Measurements from ENCODE around the gene RAD52.
"Not testable (repeated sequence)": the region's sequence is repeated elsewhere in the genome, so short reads cannot be mapped to it uniquely, and the experiment has no call there.

The RAD52 gene

GRCh38 chr12:944211-944610, 5.3 kb downstream of the RAD52 start:
- DNase-seq, result no peak
- no peak overlapping the region for H3K27ac ChIP-seq (ENCODE audit: insufficient read depth, low read length, poor library complexity, severe bottlenecking)
- no peaks in the 10 kb centered on the region for H3K9me3 ChIP-seq (ENCODE audit: control insufficient read depth, low read length)
- peaks cover 2% of the 10 kb centered on the region for H3K4me1 ChIP-seq (ENCODE audit: control insufficient read depth, insufficient read depth, low read length, poor library complexity, severe bottlenecking)
- no peaks in the 10 kb centered on the region for H3K27me3 ChIP-seq (replicated peaks; ENCODE audit: control insufficient read depth, insufficient read depth, low read length, poor library complexity, severe bottlenecking)
- H3K4me3 ChIP-seq (ENCODE audit: insufficient read depth, low read depth, low read length, poor library complexity, severe bottlenecking), result no peak overlapping the region
- H3K36me3 ChIP-seq (ENCODE audit: control insufficient read depth, insufficient read depth, low read length), result no peaks in the 10 kb centered on the region

GRCh38 chr12:943051-943450, 6.4 kb downstream of the RAD52 start:
- H3K4me3 ChIP-seq (ENCODE audit: insufficient read depth, low read depth, low read length, poor library complexity, severe bottlenecking), result no peak overlapping the region
- H3K27me3 ChIP-seq (replicated peaks; ENCODE audit: control insufficient read depth, insufficient read depth, low read length, poor library complexity, severe bottlenecking), result no peaks in the 10 kb centered on the region

GRCh38 chr12:938810-939209, 10.7 kb downstream of the RAD52 start:
- H3K27ac ChIP-seq (ENCODE audit: insufficient read depth, low read length, poor library complexity, severe bottlenecking), result no peak overlapping the region
- no peaks in the 10 kb centered on the region for H3K4me1 ChIP-seq (ENCODE audit: control insufficient read depth, insufficient read depth, low read length, poor library complexity, severe bottlenecking)
- DNase-seq, result no peak
- H3K9me3 ChIP-seq (ENCODE audit: control insufficient read depth, low read length), result no peaks in the 10 kb centered on the region
- no peaks in the 10 kb centered on the region for H3K36me3 ChIP-seq (ENCODE audit: control insufficient read depth, insufficient read depth, low read length)
- no peak overlapping the region for H3K4me3 ChIP-seq (ENCODE audit: insufficient read depth, low read depth, low read length, poor library complexity, severe bottlenecking)
- no peaks in the 10 kb centered on the region for H3K27me3 ChIP-seq (replicated peaks; ENCODE audit: control insufficient read depth, insufficient read depth, low read length, poor library complexity, severe bottlenecking)

More at GRCh38 chr12:943051-943450, 6.4 kb downstream of the RAD52 start:
- no peaks in the 10 kb centered on the region for H3K9me3 ChIP-seq (ENCODE audit: control insufficient read depth, low read length)
- no peaks in the 10 kb centered on the region for H3K4me1 ChIP-seq (ENCODE audit: control insufficient read depth, insufficient read depth, low read length, poor library complexity, severe bottlenecking)
- no peaks in the 10 kb centered on the region for H3K36me3 ChIP-seq (ENCODE audit: control insufficient read depth, insufficient read depth, low read length)
- DNase-seq, result no peak
- no peak overlapping the region for H3K27ac ChIP-seq (ENCODE audit: insufficient read depth, low read length, poor library complexity, severe bottlenecking)

GRCh38 chr12:936377-937345, 12.8 kb downstream of the RAD52 start:
- no peaks in the 10 kb centered on the region for H3K4me1 ChIP-seq (ENCODE audit: control insufficient read depth, insufficient read depth, low read length, poor library complexity, severe bottlenecking)
- H3K9me3 ChIP-seq (ENCODE audit: control insufficient read depth, low read length), result no peaks in the 10 kb centered on the region
- no peak overlapping the region for H3K4me3 ChIP-seq (ENCODE audit: insufficient read depth, low read depth, low read length, poor library complexity, severe bottlenecking)
- DNase-seq, result no peak
- no peaks in the 10 kb centered on the region for H3K27me3 ChIP-seq (replicated peaks; ENCODE audit: control insufficient read depth, insufficient read depth, low read length, poor library complexity, severe bottlenecking)
- H3K27ac ChIP-seq (ENCODE audit: insufficient read depth, low read length, poor library complexity, severe bottlenecking), result no peak overlapping the region
- peaks cover 3% of the 10 kb centered on the region for H3K36me3 ChIP-seq (ENCODE audit: control insufficient read depth, insufficient read depth, low read length)

GRCh38 chr12:935891-936290, 13.6 kb downstream of the RAD52 start:
- H3K9me3 ChIP-seq (ENCODE audit: control insufficient read depth, low read length); H3K4me1 ChIP-seq (ENCODE audit: control insufficient read depth, insufficient read depth, low read length, poor library complexity, severe bottlenecking); H3K4me3 ChIP-seq (ENCODE audit: insufficient read depth, low read depth, low read length, poor library complexity, severe bottlenecking); DNase-seq; H3K27me3 ChIP-seq (replicated peaks; ENCODE audit: control insufficient read depth, insufficient read depth, low read length, poor library complexity, severe bottlenecking); H3K27ac ChIP-seq (ENCODE audit: insufficient read depth, low read length, poor library complexity, severe bottlenecking); H3K36me3 ChIP-seq (ENCODE audit: control insufficient read depth, insufficient read depth, low read length): not testable (repeated sequence)

- H3K27me3 ChIP-seq (replicated peaks; ENCODE audit: control insufficient read depth, insufficient read depth, low read length, poor library complexity, severe bottlenecking), result no peaks in the 10 kb centered on the region
- H3K4me3 ChIP-seq (ENCODE audit: insufficient read depth, low read depth, low read length, poor library complexity, severe bottlenecking), result no peak overlapping the region
- H3K36me3 ChIP-seq (ENCODE audit: control insufficient read depth, insufficient read depth, low read length), result peaks cover 24% of the 10 kb centered on the region
- H3K27ac ChIP-seq (ENCODE audit: insufficient read depth, low read length, poor library complexity, severe bottlenecking), result no peak overlapping the region
- no peaks in the 10 kb centered on the region for H3K4me1 ChIP-seq (ENCODE audit: control insufficient read depth, insufficient read depth, low read length, poor library complexity, severe bottlenecking)
- no peak for DNase-seq
- no peaks in the 10 kb centered on the region for H3K9me3 ChIP-seq (ENCODE audit: control insufficient read depth, low read length)
These were observed 17.9 kb downstream of the RAD52 start for GRCh38 chr12:931591-931990.

GRCh38 chr12:931060-931459, 18.4 kb downstream of the RAD52 start:
- no peak overlapping the region for H3K27ac ChIP-seq (ENCODE audit: insufficient read depth, low read length, poor library complexity, severe bottlenecking)
- H3K27me3 ChIP-seq (replicated peaks; ENCODE audit: control insufficient read depth, insufficient read depth, low read length, poor library complexity, severe bottlenecking), result no peaks in the 10 kb centered on the region
- DNase-seq, result no peak
- H3K4me3 ChIP-seq (ENCODE audit: insufficient read depth, low read depth, low read length, poor library complexity, severe bottlenecking), result no peak overlapping the region
- H3K36me3 ChIP-seq (ENCODE audit: control insufficient read depth, insufficient read depth, low read length), result peaks cover 28% of the 10 kb centered on the region
- no peaks in the 10 kb centered on the region for H3K9me3 ChIP-seq (ENCODE audit: control insufficient read depth, low read length)
- no peaks in the 10 kb centered on the region for H3K4me1 ChIP-seq (ENCODE audit: control insufficient read depth, insufficient read depth, low read length, poor library complexity, severe bottlenecking)

- no peak overlapping the region for H3K27ac ChIP-seq (ENCODE audit: insufficient read depth, low read length, poor library complexity, severe bottlenecking)
These were observed 22.9 kb downstream of the RAD52 start for GRCh38 chr12:926641-927040.

GRCh38 chr12:922285-922684, 27.2 kb downstream of the RAD52 start:
- Histone ChIP-seq H3K36me3 (ENCODE audit: control insufficient read depth, insufficient read depth, low read length) (peaks cover 21% of the 10 kb centered on the region), H3K27me3 (replicated peaks; ENCODE audit: control insufficient read depth, insufficient read depth, low read length, poor library complexity, severe bottlenecking) (no peaks in the 10 kb centered on the region), H3K4me3 (ENCODE audit: insufficient read depth, low read depth, low read length, poor library complexity, severe bottlenecking) (no peak overlapping the region), H3K27ac (ENCODE audit: insufficient read depth, low read length, poor library complexity, severe bottlenecking) (no peak overlapping the region), H3K9me3 (ENCODE audit: control insufficient read depth, low read length) (no peaks in the 10 kb centered on the region), H3K4me1 (ENCODE audit: control insufficient read depth, insufficient read depth, low read length, poor library complexity, severe bottlenecking) (no peaks in the 10 kb centered on the region)
- no peak for DNase-seq

More at GRCh38 chr12:926641-927040, 22.9 kb downstream of the RAD52 start:
- Histone ChIP-seq H3K9me3 (ENCODE audit: control insufficient read depth, low read length) (no peaks in the 10 kb centered on the region), H3K36me3 (ENCODE audit: control insufficient read depth, insufficient read depth, low read length) (peaks cover 33% of the 10 kb centered on the region), H3K27me3 (replicated peaks; ENCODE audit: control insufficient read depth, insufficient read depth, low read length, poor library complexity, severe bottlenecking) (no peaks in the 10 kb centered on the region), H3K4me1 (ENCODE audit: control insufficient read depth, insufficient read depth, low read length, poor library complexity, severe bottlenecking) (no peaks in the 10 kb centered on the region), H3K4me3 (ENCODE audit: insufficient read depth, low read depth, low read length, poor library complexity, severe bottlenecking) (no peak overlapping the region)
- no peak for DNase-seq

GRCh38 chr12:920676-921075, 28.8 kb downstream of the RAD52 start:
- Histone ChIP-seq H3K4me1 (ENCODE audit: control insufficient read depth, insufficient read depth, low read length, poor library complexity, severe bottlenecking) (no peaks in the 10 kb centered on the region), H3K36me3 (ENCODE audit: control insufficient read depth, insufficient read depth, low read length) (peaks cover 23% of the 10 kb centered on the region), H3K27me3 (replicated peaks; ENCODE audit: control insufficient read depth, insufficient read depth, low read length, poor library complexity, severe bottlenecking) (no peaks in the 10 kb centered on the region), H3K27ac (ENCODE audit: insufficient read depth, low read length, poor library complexity, severe bottlenecking) (no peak overlapping the region), H3K4me3 (ENCODE audit: insufficient read depth, low read depth, low read length, poor library complexity, severe bottlenecking) (no peak overlapping the region), H3K9me3 (ENCODE audit: control insufficient read depth, low read length) (no peaks in the 10 kb centered on the region)
- DNase-seq, result no peak

Data from effector memory CD4-positive, alpha-beta T cell (primary cell).